ENCODE measurements around the gene FEM1C. TPM values are rescaled to one million over a fixed set of nuclear protein-coding genes. Genes with fewer than 3 reads are reported as not detected.

Gene FEM1C
- total RNA-seq, 2 donors from 2014 or later: 21.3 to 26.0 TPM

GRCh38 chr5:115568668-115569067 is 24.1 kb upstream of the FEM1C start:
- DNase-seq (ENCODE audit: low spot score): no peak
- Histone ChIP-seq H3K4me1 (peaks cover 0 to 7% of the 10 kb centered on the region in 2 donors), H3K27ac (no peak overlapping the region), H3K4me3 (no peak overlapping the region), H3K27me3 (no peaks in the 10 kb centered on the region), H3K36me3 (no peaks in the 10 kb centered on the region), H3K9me3 (no peaks in the 10 kb centered on the region)
- no peak for TF ChIP-seq CTCF (IDR thresholded peaks at IDR 0.05)

- H3K4me3 ChIP-seq: no peak overlapping the region
- H3K27ac ChIP-seq: no peak overlapping the region
- DNase-seq (ENCODE audit: low spot score): no peak
- no peaks in the 10 kb centered on the region for H3K9me3 ChIP-seq
- H3K27me3 ChIP-seq: no peaks in the 10 kb centered on the region
- H3K36me3 ChIP-seq: no peaks in the 10 kb centered on the region
- TF ChIP-seq CTCF (IDR thresholded peaks at IDR 0.05): no peak
- no peaks in the 10 kb centered on the region for H3K4me1 ChIP-seq
Measured at GRCh38 chr5:115565233-115565632, 20.7 kb upstream of the FEM1C start.

GRCh38 chr5:115561176-115561575 is 16.6 kb upstream of the FEM1C start:
- peaks cover 0 to 10% of the 10 kb centered on the region in 2 donors for H3K4me1 ChIP-seq
- H3K27ac ChIP-seq: no peak overlapping the region
- no peaks in the 10 kb centered on the region for H3K36me3 ChIP-seq
- no peak for DNase-seq (ENCODE audit: low spot score)
- H3K9me3 ChIP-seq: no peaks in the 10 kb centered on the region
- no peak overlapping the region for H3K4me3 ChIP-seq
- no peaks in the 10 kb centered on the region for H3K27me3 ChIP-seq
- TF ChIP-seq CTCF (IDR thresholded peaks at IDR 0.05): no peak

GRCh38 chr5:115559524-115559923 is 14.9 kb upstream of the FEM1C start:
- Histone ChIP-seq H3K36me3 (no peaks in the 10 kb centered on the region), H3K4me1 (peaks cover 0 to 10% of the 10 kb centered on the region in 2 donors), H3K27ac (no peak overlapping the region), H3K27me3 (no peaks in the 10 kb centered on the region), H3K4me3 (no peak overlapping the region), H3K9me3 (no peaks in the 10 kb centered on the region)
- no peak for DNase-seq (ENCODE audit: low spot score)
- TF ChIP-seq CTCF (IDR thresholded peaks at IDR 0.05): no peak

GRCh38 chr5:115558388-115558956 is 13.9 kb upstream of the FEM1C start:
- peaks cover 0 to 10% of the 10 kb centered on the region in 2 donors for H3K4me1 ChIP-seq
- H3K9me3 ChIP-seq: no peaks in the 10 kb centered on the region
- no peaks in the 10 kb centered on the region for H3K36me3 ChIP-seq
- no peaks in the 10 kb centered on the region for H3K27me3 ChIP-seq
- no peak for DNase-seq (ENCODE audit: low spot score)
- H3K4me3 ChIP-seq: no peak overlapping the region
- H3K27ac ChIP-seq: peak overlapping the region; percentile 33 to 47
- TF ChIP-seq CTCF (IDR thresholded peaks at IDR 0.05): no peak
